ENCODE data around the gene MERTK.

Gene MERTK

DNA sequence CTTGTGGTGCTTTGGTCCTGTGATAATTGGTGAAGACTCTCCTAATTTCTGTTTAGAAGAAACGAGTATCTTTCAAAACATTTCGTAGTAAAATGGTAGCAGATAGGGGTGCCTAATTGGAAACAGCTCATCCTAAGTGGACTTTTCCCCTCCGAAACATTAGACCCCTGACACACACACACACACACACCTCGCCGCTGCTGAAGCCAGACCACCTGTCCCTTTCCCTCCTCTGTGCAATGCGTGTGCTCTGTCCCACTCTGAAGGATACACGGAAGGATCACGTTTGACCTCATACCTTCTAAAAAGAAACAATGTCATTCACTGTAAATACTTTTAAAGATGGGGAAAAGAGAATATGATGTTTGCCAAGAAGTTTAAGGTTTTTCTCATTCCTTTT, 120.4 kb downstream of the MERTK start:
- no peaks in the 10 kb centered on the region for H3K36me3 Mint-ChIP-seq (ENCODE audit: low read depth)
- no peak for DNase-seq
- H3K4me3 Mint-ChIP-seq, result no peak overlapping the region
- H3K27ac Mint-ChIP-seq, result no peak overlapping the region
- no peaks in the 10 kb centered on the region for H3K4me1 Mint-ChIP-seq (ENCODE audit: low read depth)
- no peaks in the 10 kb centered on the region for H3K9me3 Mint-ChIP-seq
- H3K27me3 Mint-ChIP-seq, result peaks cover 10% of the 10 kb centered on the region

DNA sequence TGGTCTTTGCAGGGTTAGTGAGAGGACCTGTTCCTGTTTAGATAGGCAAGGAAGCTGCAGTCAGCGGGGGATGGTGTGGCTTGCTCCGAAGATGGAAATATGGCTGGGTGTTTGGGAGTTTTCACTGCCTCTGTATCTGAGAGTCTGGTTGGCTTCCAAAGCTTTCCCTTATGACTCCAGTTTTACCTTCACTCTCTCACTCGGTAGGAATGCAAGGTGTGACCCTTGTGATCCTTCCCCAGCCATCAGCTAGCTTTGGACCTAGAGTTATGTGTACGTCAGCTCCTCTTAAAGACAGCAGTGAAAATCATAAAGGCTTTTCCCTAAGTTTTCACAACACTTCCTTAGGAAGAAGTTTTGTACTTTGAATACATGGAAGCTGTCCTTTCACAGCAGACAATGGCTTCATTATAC, 121.2 kb downstream of the MERTK start:
- Mint-ChIP-seq H3K36me3 (ENCODE audit: low read depth) (no peaks in the 10 kb centered on the region), H3K27ac (no peak overlapping the region), H3K4me3 (no peak overlapping the region), H3K27me3 (peaks cover 10% of the 10 kb centered on the region), H3K9me3 (no peaks in the 10 kb centered on the region), H3K4me1 (ENCODE audit: low read depth) (no peaks in the 10 kb centered on the region)
- no peak for DNase-seq

DNA sequence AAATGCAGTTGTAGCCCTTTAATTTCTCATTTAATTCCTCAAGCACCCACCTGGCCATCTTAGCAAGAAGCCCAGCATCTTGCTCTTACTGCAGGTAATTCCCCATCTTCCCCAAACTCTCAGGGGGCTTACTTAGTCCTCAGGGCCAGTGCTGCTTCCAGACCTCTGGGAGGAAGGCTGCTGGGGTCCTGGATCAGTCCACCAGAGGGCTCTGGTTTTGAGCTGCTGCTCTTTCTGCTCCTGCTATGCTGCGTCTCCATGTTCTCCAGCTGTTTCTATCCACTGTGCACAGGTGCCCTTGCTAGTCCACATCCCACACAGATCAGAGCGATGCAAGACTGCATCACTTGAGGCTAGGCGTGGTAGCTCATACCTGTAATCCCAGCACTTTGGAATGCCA, 122.2 kb downstream of the MERTK start:
- Mint-ChIP-seq H3K27ac (no peak overlapping the region), H3K9me3 (no peaks in the 10 kb centered on the region), H3K4me1 (ENCODE audit: low read depth) (no peaks in the 10 kb centered on the region), H3K36me3 (ENCODE audit: low read depth) (no peaks in the 10 kb centered on the region), H3K27me3 (peaks cover 10% of the 10 kb centered on the region), H3K4me3 (no peak overlapping the region)
- DNase-seq, result no peak

DNA sequence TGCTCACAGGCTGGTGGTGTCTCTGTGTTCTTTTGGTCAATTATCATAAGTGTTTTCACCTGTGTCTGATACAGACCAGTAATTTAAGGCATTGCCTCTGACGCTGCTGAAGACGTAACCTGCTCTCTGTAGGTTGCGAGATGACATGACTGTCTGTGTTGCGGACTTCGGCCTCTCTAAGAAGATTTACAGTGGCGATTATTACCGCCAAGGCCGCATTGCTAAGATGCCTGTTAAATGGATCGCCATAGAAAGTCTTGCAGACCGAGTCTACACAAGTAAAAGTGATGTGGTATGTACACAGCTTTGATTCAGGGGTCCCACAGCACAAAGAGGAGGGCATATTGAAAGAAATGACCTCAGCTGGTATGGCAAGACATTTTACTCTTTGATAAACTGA, 122.9 kb downstream of the MERTK start:
- Mint-ChIP-seq H3K36me3 (ENCODE audit: low read depth) (no peaks in the 10 kb centered on the region), H3K27ac (no peak overlapping the region), H3K4me3 (no peak overlapping the region), H3K4me1 (ENCODE audit: low read depth) (no peaks in the 10 kb centered on the region), H3K9me3 (no peaks in the 10 kb centered on the region), H3K27me3 (peaks cover 9% of the 10 kb centered on the region)
- no peak for DNase-seq

DNA sequence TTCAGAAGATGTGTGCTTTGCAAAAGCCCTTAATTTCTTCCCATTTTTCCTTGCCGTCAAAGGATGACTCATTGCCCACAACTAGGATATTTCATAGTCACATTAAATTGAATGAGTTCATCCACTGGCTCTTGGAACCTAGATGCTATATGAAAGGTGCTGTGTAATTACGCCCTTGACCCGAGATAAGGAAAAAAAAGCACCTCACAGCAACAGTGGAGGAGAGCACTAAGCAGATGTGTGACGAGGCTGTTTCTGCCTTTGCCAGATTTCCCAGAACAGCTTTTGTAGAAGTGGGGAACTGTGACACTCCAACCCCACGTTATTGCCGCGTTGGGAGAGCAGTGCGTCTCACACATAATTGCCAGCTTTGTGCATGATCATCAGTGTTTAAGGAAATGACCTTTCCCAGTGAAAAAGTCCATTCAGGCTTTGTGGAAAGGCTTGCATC, 123.4 kb downstream of the MERTK start:
- no peak overlapping the region for H3K4me3 Mint-ChIP-seq
- no peaks in the 10 kb centered on the region for H3K36me3 Mint-ChIP-seq (ENCODE audit: low read depth)
- H3K4me1 Mint-ChIP-seq (ENCODE audit: low read depth), result no peaks in the 10 kb centered on the region
- H3K9me3 Mint-ChIP-seq, result no peaks in the 10 kb centered on the region
- DNase-seq, result no peak
- no peak overlapping the region for H3K27ac Mint-ChIP-seq
- H3K27me3 Mint-ChIP-seq, result peaks cover 4% of the 10 kb centered on the region

DNA sequence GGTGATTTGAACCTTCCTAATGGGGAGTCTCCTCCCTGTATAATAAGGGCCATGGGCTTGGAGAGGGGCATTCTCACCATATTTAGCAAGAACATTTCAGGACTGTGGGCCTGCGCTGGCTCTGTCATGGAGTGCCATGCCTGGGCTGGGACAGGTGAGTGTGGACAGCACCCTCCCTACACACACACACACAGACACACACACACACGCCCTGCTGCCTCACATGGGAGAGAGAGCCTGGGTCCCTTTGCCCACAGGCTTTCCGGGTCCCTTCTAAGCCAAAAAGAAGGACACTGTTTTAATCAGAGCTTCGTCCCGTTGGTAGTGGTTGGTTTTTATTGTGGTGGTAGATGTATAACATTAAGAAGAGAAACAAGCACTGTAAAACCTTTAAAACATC, 125.3 kb downstream of the MERTK start:
- Mint-ChIP-seq H3K36me3 (ENCODE audit: low read depth) (no peaks in the 10 kb centered on the region), H3K9me3 (no peaks in the 10 kb centered on the region), H3K27ac (no peak overlapping the region), H3K27me3 (peaks cover 2% of the 10 kb centered on the region), H3K4me3 (no peak overlapping the region), H3K4me1 (ENCODE audit: low read depth) (no peaks in the 10 kb centered on the region)
- no peak for DNase-seq

DNA sequence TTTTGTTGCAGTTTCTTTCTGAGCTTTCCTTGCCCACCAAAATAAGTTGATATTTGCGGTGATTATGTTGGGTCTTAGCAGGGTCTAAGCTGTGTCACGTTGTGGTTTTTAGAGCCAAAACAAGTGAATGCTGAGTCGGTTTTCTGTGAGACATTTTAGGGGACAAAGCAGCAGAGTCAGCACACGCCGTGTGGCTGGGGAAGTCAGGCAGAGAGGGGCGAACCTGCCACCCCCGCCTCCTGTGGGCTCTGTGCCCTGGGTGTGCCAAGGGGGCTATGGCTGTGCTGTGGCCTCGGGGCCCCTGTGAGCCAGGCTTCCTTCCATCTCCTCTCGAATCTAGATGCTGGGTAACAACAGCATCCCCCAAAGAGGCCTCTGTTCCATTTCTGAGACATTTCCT, 125.8 kb downstream of the MERTK start:
- Mint-ChIP-seq H3K9me3 (no peaks in the 10 kb centered on the region), H3K4me3 (no peak overlapping the region), H3K4me1 (ENCODE audit: low read depth) (no peaks in the 10 kb centered on the region), H3K27ac (no peak overlapping the region), H3K36me3 (ENCODE audit: low read depth) (no peaks in the 10 kb centered on the region), H3K27me3 (peaks cover 2% of the 10 kb centered on the region)
- no peak for DNase-seq

DNA sequence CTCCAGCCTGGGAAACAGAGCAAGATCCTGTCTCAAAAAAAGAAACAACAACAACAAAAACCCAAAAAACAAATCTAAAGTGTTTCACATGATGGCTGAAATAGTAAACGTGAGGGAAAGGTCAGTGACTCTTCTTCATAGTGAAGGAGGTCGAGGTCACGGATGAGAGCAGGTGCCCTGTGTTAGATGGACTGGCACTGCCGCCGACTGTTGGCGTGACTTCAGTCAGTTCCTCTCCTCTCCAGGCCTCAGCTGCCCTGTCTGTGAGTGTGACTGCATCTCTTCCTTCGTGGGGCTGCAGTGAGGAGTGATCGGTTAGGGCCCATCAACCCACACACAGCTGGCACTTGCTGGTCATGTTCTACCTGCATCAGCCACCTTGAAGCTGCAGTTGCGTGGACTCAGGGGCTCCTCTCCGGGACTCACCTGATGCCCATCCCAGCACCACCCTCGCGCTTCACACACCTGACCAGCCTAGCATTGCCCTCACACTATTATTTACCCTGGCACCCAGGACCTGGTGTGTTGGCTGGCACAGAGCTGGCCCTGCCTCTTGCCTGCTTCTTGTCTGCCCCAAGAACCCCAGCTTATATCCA, 126.6 kb downstream of the MERTK start:
- H3K4me1 Mint-ChIP-seq (ENCODE audit: low read depth), result no peaks in the 10 kb centered on the region
- H3K36me3 Mint-ChIP-seq (ENCODE audit: low read depth), result no peaks in the 10 kb centered on the region
- H3K9me3 Mint-ChIP-seq, result no peaks in the 10 kb centered on the region
- H3K27me3 Mint-ChIP-seq, result peaks cover 2% of the 10 kb centered on the region
- no peak overlapping the region for H3K27ac Mint-ChIP-seq
- H3K4me3 Mint-ChIP-seq, result no peak overlapping the region
- DNase-seq, result no peak

DNA sequence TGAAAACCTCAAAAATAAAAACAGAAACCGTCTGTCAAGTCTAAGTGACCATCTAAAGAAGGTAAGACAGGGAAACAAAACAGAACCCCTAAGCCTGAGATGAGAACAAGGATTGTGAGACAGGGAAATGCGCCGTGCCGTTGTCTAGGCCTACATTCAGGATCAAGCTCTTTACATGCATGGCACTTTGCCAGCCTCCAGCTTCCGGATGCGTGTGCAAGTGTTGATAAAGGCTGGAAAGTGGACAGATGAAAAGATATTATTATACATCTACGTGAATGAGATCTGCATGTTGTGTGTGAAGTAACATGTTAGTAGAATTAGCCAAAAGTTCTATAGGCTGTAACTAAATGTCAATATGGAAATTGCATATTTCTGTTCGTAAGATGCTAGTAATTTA, 128.1 kb downstream of the MERTK start:
- H3K27ac Mint-ChIP-seq, result no peak overlapping the region
- H3K4me1 Mint-ChIP-seq (ENCODE audit: low read depth), result no peaks in the 10 kb centered on the region
- H3K36me3 Mint-ChIP-seq (ENCODE audit: low read depth), result no peaks in the 10 kb centered on the region
- no peak overlapping the region for H3K4me3 Mint-ChIP-seq
- H3K9me3 Mint-ChIP-seq, result no peaks in the 10 kb centered on the region
- H3K27me3 Mint-ChIP-seq, result no peaks in the 10 kb centered on the region
- DNase-seq, result no peak

DNA sequence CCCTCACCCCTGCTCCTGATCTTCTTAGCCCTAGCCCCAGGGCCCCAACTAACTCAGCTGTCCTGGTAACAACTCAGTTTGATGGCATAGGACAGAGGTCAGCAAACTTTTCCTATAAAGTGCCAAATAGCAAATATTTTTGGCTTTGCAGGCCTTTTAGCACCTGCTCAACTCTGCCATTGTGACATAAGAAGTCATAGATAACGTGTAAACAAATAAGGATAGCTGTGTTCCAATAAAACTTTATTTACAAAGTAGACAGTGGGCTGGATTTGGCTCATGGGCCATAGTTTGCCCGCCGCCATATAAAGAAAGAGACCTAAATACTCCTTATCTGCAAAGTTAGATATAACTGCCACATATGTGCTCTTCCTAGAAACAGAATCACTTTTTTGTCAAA, 129.4 kb downstream of the MERTK start:
- Mint-ChIP-seq H3K4me1 (ENCODE audit: low read depth) (peaks cover 2% of the 10 kb centered on the region), H3K36me3 (ENCODE audit: low read depth) (no peaks in the 10 kb centered on the region), H3K27me3 (peaks cover 2% of the 10 kb centered on the region), H3K27ac (no peak overlapping the region), H3K9me3 (no peaks in the 10 kb centered on the region), H3K4me3 (no peak overlapping the region)
- DNase-seq, result no peak

DNA sequence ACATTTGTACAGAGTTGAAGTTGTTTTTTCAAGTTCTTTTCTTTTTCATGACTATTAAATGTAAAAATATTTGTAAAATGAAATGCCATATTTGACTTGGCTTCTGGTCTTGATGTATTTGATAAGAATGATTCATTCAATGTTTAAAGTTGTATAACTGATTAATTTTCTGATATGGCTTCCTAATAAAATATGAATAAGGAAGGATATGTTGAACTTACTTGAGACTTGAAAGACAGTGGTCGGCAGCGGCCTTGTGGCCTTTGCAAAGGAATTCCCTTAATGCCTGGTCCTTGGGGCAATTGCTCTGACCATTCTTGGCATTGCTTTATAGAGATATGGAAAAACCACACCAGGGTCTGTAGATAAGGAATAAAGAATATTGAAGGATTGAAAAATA, 130.8 kb downstream of the MERTK start:
- peaks cover 2% of the 10 kb centered on the region for H3K4me1 Mint-ChIP-seq (ENCODE audit: low read depth)
- H3K9me3 Mint-ChIP-seq, result no peaks in the 10 kb centered on the region
- H3K36me3 Mint-ChIP-seq (ENCODE audit: low read depth), result no peaks in the 10 kb centered on the region
- DNase-seq, result no peak
- H3K4me3 Mint-ChIP-seq, result no peak overlapping the region
- H3K27me3 Mint-ChIP-seq, result peaks cover 2% of the 10 kb centered on the region
- H3K27ac Mint-ChIP-seq, result no peak overlapping the region

DNA sequence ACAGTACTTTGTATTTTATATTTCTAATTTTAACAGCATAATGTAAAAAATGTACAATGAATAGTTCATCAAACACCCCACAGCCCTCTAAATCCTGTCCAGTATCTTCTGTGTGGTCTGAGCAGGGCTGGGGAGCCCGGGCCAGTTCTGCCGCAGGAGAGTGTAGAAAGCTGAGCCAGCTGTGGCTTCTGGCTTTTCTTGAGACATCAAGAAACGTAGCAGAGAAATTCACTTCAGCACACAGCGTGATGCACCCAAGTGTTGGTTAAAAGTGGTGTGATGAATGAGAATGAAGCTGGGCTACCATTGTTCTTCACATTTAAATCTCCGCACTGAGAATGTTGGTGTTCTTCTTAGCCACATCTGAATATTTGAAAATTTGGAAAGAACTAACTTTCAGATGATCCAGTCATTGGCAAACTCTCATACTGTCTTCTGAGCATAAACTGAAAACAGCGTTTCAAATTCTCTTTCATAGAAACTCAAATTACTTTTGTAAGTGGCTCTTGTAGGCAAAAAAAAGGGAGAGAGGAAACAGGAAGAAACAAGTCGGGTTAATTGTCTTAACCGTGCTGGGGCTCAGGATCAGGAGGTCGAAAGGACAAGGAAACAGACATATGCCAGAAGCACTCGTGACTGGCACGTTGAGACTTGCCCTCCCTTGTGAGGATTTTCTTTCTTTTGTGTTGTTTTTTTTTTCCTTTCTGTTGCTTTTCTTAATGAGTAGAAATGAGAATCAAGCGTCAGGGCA, 133.2 kb downstream of the MERTK start:
- Mint-ChIP-seq H3K27ac (no peak overlapping the region), H3K36me3 (ENCODE audit: low read depth) (no peaks in the 10 kb centered on the region), H3K27me3 (peaks cover 2% of the 10 kb centered on the region), H3K9me3 (peaks cover 2% of the 10 kb centered on the region), H3K4me3 (no peak overlapping the region), H3K4me1 (ENCODE audit: low read depth) (peaks cover 2% of the 10 kb centered on the region)
- no peak for DNase-seq

DNA sequence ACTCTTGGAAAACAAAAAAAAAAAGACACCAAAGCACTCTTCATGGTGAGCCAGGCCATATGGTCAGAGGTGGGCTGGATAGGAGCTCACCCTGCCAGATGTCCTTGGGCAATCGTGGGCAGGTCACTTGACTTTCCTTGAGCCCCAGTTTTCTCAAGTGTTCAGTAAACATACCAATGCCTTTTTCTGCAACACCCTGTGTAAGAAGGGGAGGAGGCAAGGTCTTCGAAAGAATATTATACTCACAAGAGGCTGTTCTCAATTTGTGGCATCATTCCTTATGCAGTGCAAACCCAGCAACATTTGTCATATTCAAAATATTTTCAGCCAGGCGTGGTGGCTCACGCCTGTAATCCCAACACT, 133.8 kb downstream of the MERTK start:
- no peak for DNase-seq
- no peak overlapping the region for H3K4me3 Mint-ChIP-seq
- H3K9me3 Mint-ChIP-seq, result peaks cover 2% of the 10 kb centered on the region
- H3K27me3 Mint-ChIP-seq, result peaks cover 2% of the 10 kb centered on the region
- H3K36me3 Mint-ChIP-seq (ENCODE audit: low read depth), result no peaks in the 10 kb centered on the region
- peaks cover 2% of the 10 kb centered on the region for H3K4me1 Mint-ChIP-seq (ENCODE audit: low read depth)
- H3K27ac Mint-ChIP-seq, result no peak overlapping the region

DNA sequence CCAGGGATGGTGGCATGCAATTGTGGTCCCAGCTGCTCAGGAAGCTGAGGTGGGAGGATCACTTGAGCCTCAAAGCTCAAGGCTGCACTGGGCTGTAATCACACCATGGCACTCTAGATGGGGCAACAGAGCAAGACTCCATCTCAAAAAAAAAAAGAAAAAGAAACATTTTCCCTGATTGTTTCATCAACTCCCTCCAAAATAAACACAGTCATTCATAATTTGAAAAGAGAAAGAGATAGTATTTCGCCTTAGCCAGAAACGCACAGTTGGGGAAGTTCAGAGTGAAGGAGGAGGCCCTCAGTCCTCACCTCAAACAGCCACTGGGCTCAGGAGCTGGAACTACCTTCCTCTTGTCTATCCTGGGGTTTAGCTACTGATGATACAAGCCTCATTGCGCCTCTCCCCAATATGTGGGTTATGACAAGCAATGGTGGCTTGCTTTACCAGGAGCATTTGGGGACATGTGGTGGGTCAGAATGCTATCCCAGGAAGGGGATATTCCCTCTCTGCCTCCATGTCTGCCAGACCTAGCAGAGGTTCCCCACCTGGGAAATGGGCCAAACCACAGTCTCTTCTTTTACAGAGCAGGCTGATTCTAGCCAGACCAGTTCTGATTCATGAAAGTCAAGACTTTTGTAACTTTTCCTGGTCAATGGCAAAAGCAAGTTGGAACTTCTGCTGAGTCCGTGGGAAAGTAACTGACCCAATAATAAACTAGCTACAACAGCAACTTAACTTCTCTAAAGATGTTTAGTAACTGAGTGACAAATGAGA, 134.5 kb downstream of the MERTK start:
- H3K9me3 Mint-ChIP-seq, result peaks cover 2% of the 10 kb centered on the region
- peaks cover 2% of the 10 kb centered on the region for H3K4me1 Mint-ChIP-seq (ENCODE audit: low read depth)
- DNase-seq, result no peak
- peaks cover 2% of the 10 kb centered on the region for H3K27me3 Mint-ChIP-seq
- H3K36me3 Mint-ChIP-seq (ENCODE audit: low read depth), result no peaks in the 10 kb centered on the region
- no peak overlapping the region for H3K4me3 Mint-ChIP-seq
- no peak overlapping the region for H3K27ac Mint-ChIP-seq

DNA sequence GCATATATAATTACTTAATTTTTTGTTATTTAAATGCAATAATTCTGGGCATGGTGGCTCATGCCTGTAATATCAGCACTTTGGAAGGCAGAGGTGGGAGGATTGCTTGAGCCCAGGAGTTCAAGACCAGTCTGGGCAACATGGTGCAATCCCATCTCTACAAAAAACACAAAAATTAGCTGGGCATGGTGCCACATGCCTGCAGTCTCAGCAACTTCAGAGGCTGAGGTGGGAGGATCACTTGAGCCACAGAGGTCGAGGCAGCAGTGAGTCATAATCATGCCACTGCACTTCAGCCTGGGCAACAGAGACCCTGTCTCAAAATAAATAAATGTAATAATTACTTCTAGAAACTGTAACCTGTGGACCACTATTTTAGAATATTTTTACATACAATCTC, 135.2 kb downstream of the MERTK start:
- H3K4me3 Mint-ChIP-seq, result no peak overlapping the region
- H3K27ac Mint-ChIP-seq, result no peak overlapping the region
- no peak for DNase-seq
- peaks cover 2% of the 10 kb centered on the region for H3K27me3 Mint-ChIP-seq
- H3K9me3 Mint-ChIP-seq, result peaks cover 2% of the 10 kb centered on the region
- no peaks in the 10 kb centered on the region for H3K36me3 Mint-ChIP-seq (ENCODE audit: low read depth)
- H3K4me1 Mint-ChIP-seq (ENCODE audit: low read depth), result peaks cover 2% of the 10 kb centered on the region
